ENCODE data around the gene LDB1. TPM values are rescaled to one million over a fixed set of nuclear protein-coding genes. Genes with fewer than 3 reads are reported as not detected.

LDB1 gene
- total RNA-seq, 2 donors from 2014 or later = 30.8 to 31.4 TPM

GRCh38 chr10:102113956-102114857 is 6.0 kb downstream of the LDB1 start:
- peaks cover 38% of the 10 kb centered on the region for H3K4me1 ChIP-seq
- peaks cover 18% of the 10 kb centered on the region for H3K36me3 ChIP-seq
- peak overlapping the region; percentile 75 for H3K4me3 ChIP-seq
- no peak for TF ChIP-seq CTCF (IDR thresholded peaks at IDR 0.05)
- DNase-seq = peak; percentile 40
- H3K9me3 ChIP-seq = no peaks in the 10 kb centered on the region
- peak overlapping the region; percentile 68 to 69 for H3K9ac ChIP-seq (ENCODE audit: low read depth in 2 of 2, low read length in 2 of 2)
- no peaks in the 10 kb centered on the region for H3K27me3 ChIP-seq
- peak overlapping the region; percentile 73 for H3K27ac ChIP-seq
- intact Hi-C loops (cut with DNase I) = no loop called here

DNA sequence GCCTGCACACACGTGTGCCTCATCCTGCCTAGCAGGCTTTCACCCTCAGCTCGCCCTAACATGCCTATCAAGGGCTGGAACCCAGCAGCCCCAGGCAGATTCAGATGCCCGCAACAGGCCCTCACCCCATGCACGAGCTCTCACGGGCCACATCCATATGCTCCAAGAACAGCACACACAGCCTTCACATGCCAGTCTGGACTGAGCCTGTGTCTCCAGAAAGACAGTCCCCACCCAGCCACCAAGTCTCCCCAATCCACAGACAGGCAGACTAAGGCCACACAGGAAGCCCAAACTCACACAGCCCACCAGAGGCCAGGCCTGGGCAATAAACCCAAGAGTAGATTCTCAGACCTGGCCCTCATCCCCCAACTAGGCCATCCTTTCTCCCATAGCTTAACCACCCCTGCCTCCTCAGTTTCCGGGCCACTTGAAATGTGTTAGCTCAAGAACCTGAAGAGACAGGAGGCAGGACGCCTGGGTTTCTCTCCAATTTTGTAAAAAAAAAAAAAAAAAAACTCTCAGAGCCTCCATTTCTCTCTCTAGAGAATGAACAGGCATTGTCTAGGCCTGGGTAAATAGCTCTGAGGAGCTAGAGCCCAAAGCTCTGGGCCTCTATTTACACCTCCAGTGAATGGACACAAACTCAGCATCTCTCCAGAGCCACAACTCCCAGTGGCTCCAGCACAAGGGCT is 6.8 kb downstream of the LDB1 start:
- Histone ChIP-seq H3K9me3 (no peaks in the 10 kb centered on the region), H3K9ac (ENCODE audit: low read depth in 2 of 2, low read length in 2 of 2) (peak overlapping the region; percentile 68 to 69), H3K4me3 (peak overlapping the region; percentile 75), H3K27ac (no peak overlapping the region), H3K4me1 (peaks cover 32% of the 10 kb centered on the region), H3K27me3 (no peaks in the 10 kb centered on the region), H3K36me3 (peaks cover 24% of the 10 kb centered on the region)
- no peak for TF ChIP-seq CTCF (IDR thresholded peaks at IDR 0.05)
- intact Hi-C loops (cut with DNase I) = no loop called here
- DNase-seq = no peak

GRCh38 chr10:102112210-102112817 is 7.9 kb downstream of the LDB1 start:
- intact Hi-C loops (cut with DNase I) = no loop called here
- Histone ChIP-seq H3K27ac (no peak overlapping the region), H3K9ac (ENCODE audit: low read depth in 2 of 2, low read length in 2 of 2) (no peak overlapping the region), H3K27me3 (no peaks in the 10 kb centered on the region), H3K36me3 (peaks cover 30% of the 10 kb centered on the region), H3K4me3 (no peak overlapping the region), H3K4me1 (peaks cover 23% of the 10 kb centered on the region), H3K9me3 (no peaks in the 10 kb centered on the region)
- no peak for DNase-seq
- TF ChIP-seq CTCF (IDR thresholded peaks at IDR 0.05) = no peak

DNA sequence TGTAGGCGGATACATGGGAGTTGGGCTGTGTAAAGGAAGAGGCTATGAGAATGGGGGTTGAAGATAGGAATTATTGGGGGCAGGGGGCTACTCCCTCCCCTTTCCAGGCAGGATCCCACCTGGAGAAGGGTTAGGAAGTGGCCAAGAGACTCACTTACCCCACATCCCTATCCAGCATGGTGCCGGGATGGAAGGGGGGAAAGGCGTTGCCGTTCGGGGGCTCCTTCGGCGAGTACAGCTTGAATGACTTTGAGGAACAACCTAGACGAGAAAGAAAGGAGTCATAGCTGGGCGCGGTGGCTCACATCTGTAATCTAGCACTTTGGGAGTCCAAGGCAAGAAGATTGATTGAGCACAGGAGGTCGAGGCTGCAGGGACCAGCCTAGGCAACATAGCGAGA is 8.9 kb downstream of the LDB1 start:
- Histone ChIP-seq H3K27ac (no peak overlapping the region), H3K36me3 (peaks cover 30% of the 10 kb centered on the region), H3K27me3 (no peaks in the 10 kb centered on the region), H3K4me1 (peaks cover 22% of the 10 kb centered on the region), H3K9me3 (no peaks in the 10 kb centered on the region), H3K9ac (ENCODE audit: low read depth in 2 of 2, low read length in 2 of 2) (no peak overlapping the region), H3K4me3 (no peak overlapping the region)
- DNase-seq = no peak
- TF ChIP-seq CTCF (IDR thresholded peaks at IDR 0.05) = no peak
- intact Hi-C loops (cut with DNase I) = no loop called here

Measured in colonic mucosa (tissue), 4 donors.